ENCODE data around the gene CRYBG1. TPM values are rescaled to one million over a fixed set of nuclear protein-coding genes. Genes with fewer than 3 reads are reported as not detected.

The CRYBG1 gene
- total and polyA plus RNA-seq, 10 of the 15 experiments (the other 5 are each of a cell fraction or from before 2014, with no cell fraction given): 6.5 to 57.0 (median 25.2) TPM

DNA sequence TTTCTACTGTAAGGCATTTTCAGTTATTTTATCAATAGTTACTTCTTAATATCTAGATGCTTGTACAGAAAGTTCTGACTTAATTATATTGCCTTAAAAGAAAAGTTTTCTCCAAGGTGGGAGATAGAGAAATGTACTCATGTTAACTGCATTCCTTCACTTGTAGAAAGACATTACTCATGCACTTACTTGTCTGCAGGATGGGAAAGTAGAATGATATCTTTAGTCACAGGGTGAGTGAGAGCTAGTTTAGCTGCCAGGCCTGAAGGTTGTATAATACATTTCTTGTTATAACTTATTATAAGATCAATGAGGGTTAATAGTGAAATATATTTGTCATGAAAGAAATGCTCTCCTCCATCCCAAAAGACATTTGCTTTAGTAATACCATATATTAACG is 92.1 kb downstream of the CRYBG1 start:
- FAIRE-seq (no peak), ATAC-seq (no peak), DNase-seq (ENCODE audit: low read depth, low spot score) (no peak)
- Histone ChIP-seq H2AFZ (ENCODE audit: control insufficient read depth, low read depth, low read length) (no peak overlapping the region), H3K27ac (ENCODE audit: control insufficient read depth, insufficient read depth) (no peak overlapping the region), H4K20me1 (ENCODE audit: control insufficient read depth, insufficient read depth) (no peaks in the 10 kb centered on the region), H3K4me1 (ENCODE audit: control insufficient read depth, insufficient read depth, low read length) (peaks cover 7% of the 10 kb centered on the region), H3K9me3 (replicated peaks; ENCODE audit: control insufficient read depth, insufficient read depth, low read length) (no peaks in the 10 kb centered on the region), H3K79me2 (ENCODE audit: control insufficient read depth, insufficient read depth, low read length) (no peaks in the 10 kb centered on the region), H3K4me3 (no peak overlapping the region), H3K4me2 (ENCODE audit: control insufficient read depth, insufficient read depth) (no peak overlapping the region), H3K9ac (ENCODE audit: control insufficient read depth, insufficient read depth, low read length) (no peak overlapping the region), H3K36me3 (ENCODE audit: control insufficient read depth in 2 of 2, insufficient read depth in 2 of 2, low read length in 1 of 2) (no peaks in the 10 kb centered on the region), H3K27me3 (replicated peaks in 1 of 2; ENCODE audit: control insufficient read depth in 2 of 2, insufficient read depth in 2 of 2, low read length in 1 of 2) (no peaks in the 10 kb centered on the region; a peak in 1 of 4 replicates)
- ChIA-PET CTCF (interaction anchor here (0.6 to 17.0 kb wide), 5 partner anchors 8 to 210 kb away, joined by 3 to 403 read pairs (median 3); no protein-coding TSS in a partner anchor), RAD21 (ENCODE audit: unreplicated experiment) (interaction anchor here (0.7 to 1.4 kb wide), 4 partner anchors 60 to 545 kb away, joined by 3 to 6 read pairs (median 4); no protein-coding TSS in a partner anchor), POLR2A (no interaction called here), SMC1A (ENCODE audit: uncharacterized antibody, unreplicated experiment) (interaction anchor here (0.6 to 1.9 kb wide), 4 partner anchors 111 to 527 kb away, joined by 3 to 6 read pairs (median 5); no protein-coding TSS in a partner anchor)
- intact Hi-C loops (cut with micrococcal nuclease; ENCODE audit: unreplicated experiment) (no loop called here), in situ Hi-C loops (cut with MboI) (no loop called here)
- WGBS (ENCODE audit: insufficient coverage, insufficient replicate concordance, low lambda C conversion rate, missing lambda C conversion rate): 34% methylated on average over 1 of the region's 1 CpG
- no TSS peak for BruUV-seq (replicated peaks)
- no peak for TF ChIP-seq IKZF2 (IDR thresholded peaks at IDR 0.05)
- no peak for TF ChIP-seq RELA (IDR thresholded peaks at IDR 0.05; ENCODE audit: borderline replicate concordance, partially characterized antibody)
- TF ChIP-seq POLR2A (IDR thresholded peaks at IDR 0.05; ENCODE audit: low read depth, low read length): no peak
- no peak for TF ChIP-seq REST (IDR thresholded peaks at IDR 0.05; ENCODE audit: low read depth, low read length)
- TF ChIP-seq, protein P1, sequence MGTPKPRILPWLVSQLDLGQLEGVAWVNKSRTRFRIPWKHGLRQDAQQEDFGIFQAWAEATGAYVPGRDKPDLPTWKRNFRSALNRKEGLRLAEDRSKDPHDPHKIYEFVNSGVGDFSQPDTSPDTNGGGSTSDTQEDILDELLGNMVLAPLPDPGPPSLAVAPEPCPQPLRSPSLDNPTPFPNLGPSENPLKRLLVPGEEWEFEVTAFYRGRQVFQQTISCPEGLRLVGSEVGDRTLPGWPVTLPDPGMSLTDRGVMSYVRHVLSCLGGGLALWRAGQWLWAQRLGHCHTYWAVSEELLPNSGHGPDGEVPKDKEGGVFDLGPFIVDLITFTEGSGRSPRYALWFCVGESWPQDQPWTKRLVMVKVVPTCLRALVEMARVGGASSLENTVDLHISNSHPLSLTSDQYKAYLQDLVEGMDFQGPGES (IDR thresholded peaks at IDR 0.05): no peak
- TF ChIP-seq LARP7 (IDR thresholded peaks at IDR 0.05): no peak
- no peak for TF ChIP-seq NR2F1 (conservative IDR thresholded peaks at IDR 0.05)
- TF ChIP-seq ZNF207 (IDR thresholded peaks at IDR 0.05; ENCODE audit: borderline replicate concordance): no peak
- no peak for TF ChIP-seq IKZF1 (conservative IDR thresholded peaks at IDR 0.05)
- TF ChIP-seq BRCA1 (IDR thresholded peaks at IDR 0.05; ENCODE audit: low read depth, low read length): no peak
